ENCODE measurements around the gene SH3BP2. TPM values are rescaled to one million over a fixed set of nuclear protein-coding genes. Genes with fewer than 3 reads are reported as not detected.
"Not testable (repeated sequence)": the region's sequence is repeated elsewhere in the genome, so short reads cannot be mapped to it uniquely, and the experiment has no call there.

The SH3BP2 gene
- total RNA-seq, 1 donor from 2014 or later: 64.3 TPM

GRCh38 chr4:2755821-2756690, 36.8 kb upstream of the SH3BP2 start, which contains the start of gene TNIP2:
Gene TNIP2, minus strand, starts transcription at chr4:2756336. Its CDS starts 47 bp downstream, at chr4:2756289.
- H3K27me3 Mint-ChIP-seq (ENCODE audit: low read depth): no peaks in the 10 kb centered on the region
- peak within 1 kb of the TSS; percentile 88 for H3K4me3 Mint-ChIP-seq (ENCODE audit: low read depth)
- H3K27ac Mint-ChIP-seq: peak within 1 kb of the TSS; percentile 70
- peaks cover 16% of the 10 kb centered on the region for H3K36me3 Mint-ChIP-seq (ENCODE audit: low read depth)
- peak; percentile 79 for DNase-seq (ENCODE audit: low spot score)
- intact Hi-C loops (cut with micrococcal nuclease): loop anchor here (1.0 to 2.0 kb wide), 2 partner anchors 10 to 87 kb away; partner anchors contain the start of gene ADD1
- H3K4me1 Mint-ChIP-seq (ENCODE audit: low read depth): peaks cover 19% of the 10 kb centered on the region
- H3K9me3 Mint-ChIP-seq: no peaks in the 10 kb centered on the region

- no peak overlapping the region for H3K27ac Mint-ChIP-seq
These were observed 36.1 kb upstream of the SH3BP2 start for GRCh38 chr4:2756691-2757350.

GRCh38 chr4:2757426-2757825, 35.5 kb upstream of the SH3BP2 start:
- intact Hi-C loops (cut with micrococcal nuclease): loop anchor here (2.0 kb wide), 1 partner anchor 85 kb away; the partner anchor contains the start of gene ADD1
- no peaks in the 10 kb centered on the region for H3K27me3 Mint-ChIP-seq (ENCODE audit: low read depth)
- no peak overlapping the region for H3K27ac Mint-ChIP-seq
- H3K4me1 Mint-ChIP-seq (ENCODE audit: low read depth): peaks cover 19% of the 10 kb centered on the region
- H3K9me3 Mint-ChIP-seq: no peaks in the 10 kb centered on the region
- H3K36me3 Mint-ChIP-seq (ENCODE audit: low read depth): peaks cover 12% of the 10 kb centered on the region
- DNase-seq (ENCODE audit: low spot score): no peak
- peak overlapping the region; percentile 41 for H3K4me3 Mint-ChIP-seq (ENCODE audit: low read depth)

More at GRCh38 chr4:2756691-2757350, 36.1 kb upstream of the SH3BP2 start:
- no peak for DNase-seq (ENCODE audit: low spot score)
- Mint-ChIP-seq H3K4me1 (ENCODE audit: low read depth) (peaks cover 19% of the 10 kb centered on the region), H3K4me3 (ENCODE audit: low read depth) (peak overlapping the region; percentile 64), H3K36me3 (ENCODE audit: low read depth) (peaks cover 16% of the 10 kb centered on the region), H3K9me3 (no peaks in the 10 kb centered on the region), H3K27me3 (ENCODE audit: low read depth) (no peaks in the 10 kb centered on the region)
- intact Hi-C loops (cut with micrococcal nuclease): loop anchor here (1.0 to 2.0 kb wide), 2 partner anchors 11 to 86 kb away; partner anchors contain the start of gene ADD1

- intact Hi-C loops (cut with micrococcal nuclease): loop anchor here (5.0 kb wide), 1 partner anchor 176 kb away; no protein-coding TSS in a partner anchor
- H3K9me3 Mint-ChIP-seq: no peaks in the 10 kb centered on the region
- peaks cover 12% of the 10 kb centered on the region for H3K4me1 Mint-ChIP-seq (ENCODE audit: low read depth)
- no peak for DNase-seq (ENCODE audit: low spot score)
- no peaks in the 10 kb centered on the region for H3K36me3 Mint-ChIP-seq (ENCODE audit: low read depth)
- no peak overlapping the region for H3K4me3 Mint-ChIP-seq (ENCODE audit: low read depth)
- H3K27me3 Mint-ChIP-seq (ENCODE audit: low read depth): no peaks in the 10 kb centered on the region
- no peak overlapping the region for H3K27ac Mint-ChIP-seq
These were observed 31.6 kb upstream of the SH3BP2 start for GRCh38 chr4:2761035-2761923.

- no peaks in the 10 kb centered on the region for H3K9me3 Mint-ChIP-seq
- no peak for DNase-seq (ENCODE audit: low spot score)
- H3K4me3 Mint-ChIP-seq (ENCODE audit: low read depth): no peak overlapping the region
- H3K27me3 Mint-ChIP-seq (ENCODE audit: low read depth): no peaks in the 10 kb centered on the region
- H3K36me3 Mint-ChIP-seq (ENCODE audit: low read depth): no peaks in the 10 kb centered on the region
- no peak overlapping the region for H3K27ac Mint-ChIP-seq
- intact Hi-C loops (cut with micrococcal nuclease): loop anchor here (5.0 kb wide), 1 partner anchor 175 kb away; no protein-coding TSS in a partner anchor
- peaks cover 7% of the 10 kb centered on the region for H3K4me1 Mint-ChIP-seq (ENCODE audit: low read depth)
These were observed 30.8 kb upstream of the SH3BP2 start for GRCh38 chr4:2762048-2762447.

GRCh38 chr4:2762486-2763370, 30.2 kb upstream of the SH3BP2 start:
- not testable (repeated sequence) for H3K36me3 Mint-ChIP-seq (ENCODE audit: low read depth); DNase-seq (ENCODE audit: low spot score); H3K4me3 Mint-ChIP-seq (ENCODE audit: low read depth); H3K9me3 Mint-ChIP-seq; H3K4me1 Mint-ChIP-seq (ENCODE audit: low read depth); H3K27me3 Mint-ChIP-seq (ENCODE audit: low read depth); H3K27ac Mint-ChIP-seq
- intact Hi-C loops (cut with micrococcal nuclease): loop anchor here (5.0 kb wide), 1 partner anchor 175 kb away; no protein-coding TSS in a partner anchor

GRCh38 chr4:2763511-2763967, 29.3 kb upstream of the SH3BP2 start:
- Mint-ChIP-seq H3K36me3 (ENCODE audit: low read depth) (no peaks in the 10 kb centered on the region), H3K27me3 (ENCODE audit: low read depth) (no peaks in the 10 kb centered on the region), H3K4me1 (ENCODE audit: low read depth) (peaks cover 7% of the 10 kb centered on the region), H3K27ac (peak overlapping the region; percentile 33), H3K9me3 (no peaks in the 10 kb centered on the region), H3K4me3 (ENCODE audit: low read depth) (peak overlapping the region; percentile 60)
- intact Hi-C loops (cut with micrococcal nuclease): loop anchor here (5.0 kb wide), 1 partner anchor 174 kb away; no protein-coding TSS in a partner anchor
- DNase-seq (ENCODE audit: low spot score): no peak

- Mint-ChIP-seq H3K9me3 (peaks cover 14% of the 10 kb centered on the region), H3K27me3 (ENCODE audit: low read depth) (no peaks in the 10 kb centered on the region), H3K36me3 (ENCODE audit: low read depth) (peaks cover 7% of the 10 kb centered on the region), H3K27ac (no peak overlapping the region), H3K4me3 (ENCODE audit: low read depth) (no peak overlapping the region), H3K4me1 (ENCODE audit: low read depth) (peaks cover 8% of the 10 kb centered on the region)
- DNase-seq (ENCODE audit: low spot score): no peak
- intact Hi-C loops (cut with micrococcal nuclease): loop anchor here (2.0 kb wide), 2 partner anchors 33 to 47 kb away; no protein-coding TSS in a partner anchor
These were observed 26.9 kb upstream of the SH3BP2 start for GRCh38 chr4:2765832-2766526.

- Mint-ChIP-seq H3K27ac (no peak overlapping the region), H3K4me3 (ENCODE audit: low read depth) (no peak overlapping the region), H3K36me3 (ENCODE audit: low read depth) (peaks cover 7% of the 10 kb centered on the region), H3K27me3 (ENCODE audit: low read depth) (no peaks in the 10 kb centered on the region), H3K9me3 (peaks cover 14% of the 10 kb centered on the region), H3K4me1 (ENCODE audit: low read depth) (peaks cover 12% of the 10 kb centered on the region)
- DNase-seq (ENCODE audit: low spot score): no peak
- intact Hi-C loops (cut with micrococcal nuclease): no loop called here
These were observed 25.7 kb upstream of the SH3BP2 start for GRCh38 chr4:2767046-2767704.

- H3K36me3 Mint-ChIP-seq (ENCODE audit: low read depth): peaks cover 7% of the 10 kb centered on the region
- H3K4me1 Mint-ChIP-seq (ENCODE audit: low read depth): peaks cover 11% of the 10 kb centered on the region
- intact Hi-C loops (cut with micrococcal nuclease): no loop called here
- peaks cover 14% of the 10 kb centered on the region for H3K9me3 Mint-ChIP-seq
- DNase-seq (ENCODE audit: low spot score): no peak
- no peaks in the 10 kb centered on the region for H3K27me3 Mint-ChIP-seq (ENCODE audit: low read depth)
- no peak overlapping the region for H3K27ac Mint-ChIP-seq
- no peak overlapping the region for H3K4me3 Mint-ChIP-seq (ENCODE audit: low read depth)
These were observed 25.2 kb upstream of the SH3BP2 start for GRCh38 chr4:2767705-2768074.

All from activated T-helper 2 cell treated with anti-CD3 and anti-CD28 coated beads, Interferon-gamma antibody, Interleukin-2, Interleukin-4, amounts not matched to agents 10 μg/mL and 5 μg/mL and 100 μg/mL, durations not matched to agents 14 hours and 24 hours and 36 hours (primary cell).